Stomach (tissue), 4 donors: Measurements from ENCODE around the gene ZBTB18.

ENCODE experiments used
- EP300 ChIP-seq: sonication (generic); formaldehyde crosslinking; IDR thresholded peaks from one replicate; pipeline ENCODE4 v1.6.1; 2017; ENCODE audit warnings: antibody characterized with exemption
- POLR2AphosphoS5 ChIP-seq, 3 donors: sonication (generic); formaldehyde crosslinking; IDR thresholded peaks; one replicate each; pipeline ENCODE4 v1.6.1; 2016; ENCODE audit warnings: antibody characterized with exemption in 3 of 3
- TF ChIP-seq, protein P1 (sequence below), 7 experiments: fragments of 450-650 bp in 4 of 7; fragments of 200-600 bp in 3 of 7; sonication (generic) in 3 of 7; IDR thresholded peaks; one replicate each; pipeline ENCODE4 v1.5.1; 2016 to 2019; ENCODE audit warnings: antibody characterized with exemption in 7 of 7, control low read depth in 2 of 7, mild to moderate bottlenecking in 1 of 7

DNA sequence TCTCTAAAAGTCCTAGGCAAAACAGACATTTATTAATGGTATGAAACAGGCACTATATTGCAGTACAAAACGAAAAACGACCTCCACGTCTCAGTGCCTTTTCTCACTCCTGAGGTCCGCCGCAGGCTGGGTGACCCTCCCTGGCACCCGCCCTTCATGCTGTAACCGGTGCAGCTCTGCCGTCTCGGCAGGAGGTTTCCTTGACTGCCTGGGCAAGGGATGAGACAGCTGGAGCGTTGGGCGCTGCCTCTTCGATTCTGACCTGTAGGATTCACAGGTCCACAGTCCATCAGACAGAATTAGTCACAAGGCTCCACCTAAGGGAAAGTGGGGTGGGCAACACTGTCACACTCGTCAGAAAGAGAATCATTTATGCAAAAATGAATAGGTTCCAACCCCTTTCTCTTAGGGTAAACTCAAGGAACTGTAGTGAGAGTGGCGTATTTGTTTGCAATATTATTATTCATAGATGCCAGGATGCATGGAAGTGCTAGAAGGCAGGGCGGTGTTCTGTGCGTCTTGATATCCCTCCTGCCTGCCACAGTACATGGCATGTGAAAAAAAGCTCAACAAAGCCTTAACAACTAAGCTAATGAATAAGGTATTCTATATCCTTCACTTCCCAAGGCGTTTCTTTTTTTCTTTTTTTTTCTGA is 23.5 kb upstream of the ZBTB18 start:
- no peak for TF ChIP-seq POLR2AphosphoS5 (IDR thresholded peaks at IDR 0.05)
- TF ChIP-seq, protein P1, sequence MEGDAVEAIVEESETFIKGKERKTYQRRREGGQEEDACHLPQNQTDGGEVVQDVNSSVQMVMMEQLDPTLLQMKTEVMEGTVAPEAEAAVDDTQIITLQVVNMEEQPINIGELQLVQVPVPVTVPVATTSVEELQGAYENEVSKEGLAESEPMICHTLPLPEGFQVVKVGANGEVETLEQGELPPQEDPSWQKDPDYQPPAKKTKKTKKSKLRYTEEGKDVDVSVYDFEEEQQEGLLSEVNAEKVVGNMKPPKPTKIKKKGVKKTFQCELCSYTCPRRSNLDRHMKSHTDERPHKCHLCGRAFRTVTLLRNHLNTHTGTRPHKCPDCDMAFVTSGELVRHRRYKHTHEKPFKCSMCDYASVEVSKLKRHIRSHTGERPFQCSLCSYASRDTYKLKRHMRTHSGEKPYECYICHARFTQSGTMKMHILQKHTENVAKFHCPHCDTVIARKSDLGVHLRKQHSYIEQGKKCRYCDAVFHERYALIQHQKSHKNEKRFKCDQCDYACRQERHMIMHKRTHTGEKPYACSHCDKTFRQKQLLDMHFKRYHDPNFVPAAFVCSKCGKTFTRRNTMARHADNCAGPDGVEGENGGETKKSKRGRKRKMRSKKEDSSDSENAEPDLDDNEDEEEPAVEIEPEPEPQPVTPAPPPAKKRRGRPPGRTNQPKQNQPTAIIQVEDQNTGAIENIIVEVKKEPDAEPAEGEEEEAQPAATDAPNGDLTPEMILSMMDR (IDR thresholded peaks at IDR 0.05), result no peak
- no peak for TF ChIP-seq EP300
